ENCODE results near the gene OR2T5. TPM values are rescaled to one million over a fixed set of nuclear protein-coding genes. Genes with fewer than 3 reads are reported as not detected.
"Not testable (repeated sequence)": the region's sequence is repeated elsewhere in the genome, so short reads cannot be mapped to it uniquely, and the experiment has no call there.

The OR2T5 gene
- total RNA-seq, 1 experiment from 2014 or later = not detected

- POLR2A ChIA-PET = no interaction called here
- BruUV-seq (replicated peaks) = no TSS peak
- H3K27me3 Mint-ChIP-seq (ENCODE audit: insufficient read depth, unreplicated experiment) = peaks cover 3% of the 10 kb centered on the region
Measured at GRCh38 chr1:248471154-248471553, 17.2 kb upstream of the OR2T5 start.

GRCh38 chr1:248472111-248472510 lies 16.3 kb upstream of the OR2T5 start:
- H3K27me3 Mint-ChIP-seq (ENCODE audit: insufficient read depth, unreplicated experiment); H3K4me1 Mint-ChIP-seq (ENCODE audit: low read depth, unreplicated experiment); H3K36me3 Mint-ChIP-seq (ENCODE audit: insufficient read depth, unreplicated experiment); H3K4me1 ChIP-seq; DNase-seq; H3K27ac Mint-ChIP-seq (ENCODE audit: unreplicated experiment); H3K4me3 Mint-ChIP-seq (ENCODE audit: unreplicated experiment); H3K27me3 ChIP-seq (replicated peaks; ENCODE audit: control insufficient read depth, insufficient read depth, low read length); POLR2A ChIA-PET; H3K9me3 Mint-ChIP-seq (ENCODE audit: unreplicated experiment); intact Hi-C loops (cut with micrococcal nuclease; ENCODE audit: unreplicated experiment); CTCF ChIA-PET; H3K9me3 ChIP-seq; H3K4me3 ChIP-seq (ENCODE audit: low read depth, low read length); H3K36me3 ChIP-seq (ENCODE audit: control insufficient read depth, insufficient read depth, low read length); BruUV-seq (replicated peaks): not testable (repeated sequence)

More at GRCh38 chr1:248471154-248471553, 17.2 kb upstream of the OR2T5 start:
- CTCF ChIA-PET = no interaction called here
- no peaks in the 10 kb centered on the region for H3K9me3 ChIP-seq
- no peak for TF ChIP-seq CTCF (IDR thresholded peaks at IDR 0.05; ENCODE audit: insufficient read depth in 1 of 2, low read depth in 1 of 2, low read length in 1 of 2, severe bottlenecking in 1 of 2, unreplicated experiment in 1 of 2)
- intact Hi-C loops (cut with micrococcal nuclease; ENCODE audit: unreplicated experiment) = no loop called here
- H3K9me3 Mint-ChIP-seq (ENCODE audit: unreplicated experiment) = no peaks in the 10 kb centered on the region
- no peaks in the 10 kb centered on the region for H3K36me3 Mint-ChIP-seq (ENCODE audit: insufficient read depth, unreplicated experiment)
- H3K27me3 ChIP-seq (replicated peaks; ENCODE audit: control insufficient read depth, insufficient read depth, low read length) = no peaks in the 10 kb centered on the region
- DNase-seq = no peak
- H3K4me3 ChIP-seq (ENCODE audit: low read depth, low read length) = no peak overlapping the region
- no peaks in the 10 kb centered on the region for H3K4me1 ChIP-seq
- no peak overlapping the region for H3K27ac Mint-ChIP-seq (ENCODE audit: unreplicated experiment)
- H3K4me1 Mint-ChIP-seq (ENCODE audit: low read depth, unreplicated experiment) = no peaks in the 10 kb centered on the region
- no peaks in the 10 kb centered on the region for H3K36me3 ChIP-seq (ENCODE audit: control insufficient read depth, insufficient read depth, low read length)
- H3K4me3 Mint-ChIP-seq (ENCODE audit: unreplicated experiment) = no peak overlapping the region

- H3K36me3 ChIP-seq (ENCODE audit: control insufficient read depth, insufficient read depth, low read length); H3K27ac Mint-ChIP-seq (ENCODE audit: unreplicated experiment); H3K27me3 Mint-ChIP-seq (ENCODE audit: insufficient read depth, unreplicated experiment); H3K36me3 Mint-ChIP-seq (ENCODE audit: insufficient read depth, unreplicated experiment); H3K27me3 ChIP-seq (replicated peaks; ENCODE audit: control insufficient read depth, insufficient read depth, low read length); H3K4me1 ChIP-seq; H3K4me3 Mint-ChIP-seq (ENCODE audit: unreplicated experiment); DNase-seq; BruUV-seq (replicated peaks); POLR2A ChIA-PET; H3K9me3 Mint-ChIP-seq (ENCODE audit: unreplicated experiment); H3K4me3 ChIP-seq (ENCODE audit: low read depth, low read length); H3K9me3 ChIP-seq; intact Hi-C loops (cut with micrococcal nuclease; ENCODE audit: unreplicated experiment); CTCF ChIA-PET; H3K4me1 Mint-ChIP-seq (ENCODE audit: low read depth, unreplicated experiment): not testable (repeated sequence)
Measured at GRCh38 chr1:248473051-248473450, 15.3 kb upstream of the OR2T5 start, which contains the start of gene OR2T3. TSS of gene OR2T3 (plus strand) at chr1:248473351. CDS start at chr1:248473351, 0 bp downstream.

- CTCF ChIA-PET, POLR2A ChIA-PET, DNase-seq: not testable (repeated sequence)
Measured at GRCh38 chr1:248475660-248476059, 12.7 kb upstream of the OR2T5 start.

GRCh38 chr1:248481686-248482579 lies 6.5 kb upstream of the OR2T5 start:
- BruUV-seq (replicated peaks); POLR2A ChIA-PET; H3K27me3 Mint-ChIP-seq (ENCODE audit: insufficient read depth, unreplicated experiment); H3K9me3 ChIP-seq; H3K27ac Mint-ChIP-seq (ENCODE audit: unreplicated experiment); H3K4me3 ChIP-seq (ENCODE audit: low read depth, low read length); intact Hi-C loops (cut with micrococcal nuclease; ENCODE audit: unreplicated experiment); H3K36me3 ChIP-seq (ENCODE audit: control insufficient read depth, insufficient read depth, low read length); H3K36me3 Mint-ChIP-seq (ENCODE audit: insufficient read depth, unreplicated experiment); H3K9me3 Mint-ChIP-seq (ENCODE audit: unreplicated experiment); H3K4me3 Mint-ChIP-seq (ENCODE audit: unreplicated experiment); CTCF ChIA-PET; H3K4me1 ChIP-seq; H3K27me3 ChIP-seq (replicated peaks; ENCODE audit: control insufficient read depth, insufficient read depth, low read length); DNase-seq; H3K4me1 Mint-ChIP-seq (ENCODE audit: low read depth, unreplicated experiment): not testable (repeated sequence)

More at GRCh38 chr1:248475660-248476059, 12.7 kb upstream of the OR2T5 start:
- H3K36me3 ChIP-seq (ENCODE audit: control insufficient read depth, insufficient read depth, low read length); H3K4me1 Mint-ChIP-seq (ENCODE audit: low read depth, unreplicated experiment); H3K9me3 ChIP-seq; H3K27ac Mint-ChIP-seq (ENCODE audit: unreplicated experiment); intact Hi-C loops (cut with micrococcal nuclease; ENCODE audit: unreplicated experiment); H3K9me3 Mint-ChIP-seq (ENCODE audit: unreplicated experiment); H3K4me1 ChIP-seq; H3K27me3 Mint-ChIP-seq (ENCODE audit: insufficient read depth, unreplicated experiment); H3K4me3 Mint-ChIP-seq (ENCODE audit: unreplicated experiment); H3K27me3 ChIP-seq (replicated peaks; ENCODE audit: control insufficient read depth, insufficient read depth, low read length); H3K4me3 ChIP-seq (ENCODE audit: low read depth, low read length); BruUV-seq (replicated peaks); H3K36me3 Mint-ChIP-seq (ENCODE audit: insufficient read depth, unreplicated experiment): not testable (repeated sequence)

- H3K27me3 ChIP-seq (replicated peaks; ENCODE audit: control insufficient read depth, insufficient read depth, low read length); POLR2A ChIA-PET; H3K4me3 Mint-ChIP-seq (ENCODE audit: unreplicated experiment); H3K4me1 Mint-ChIP-seq (ENCODE audit: low read depth, unreplicated experiment); H3K4me1 ChIP-seq; intact Hi-C loops (cut with micrococcal nuclease; ENCODE audit: unreplicated experiment); BruUV-seq (replicated peaks); H3K36me3 ChIP-seq (ENCODE audit: control insufficient read depth, insufficient read depth, low read length); H3K27ac Mint-ChIP-seq (ENCODE audit: unreplicated experiment); H3K9me3 Mint-ChIP-seq (ENCODE audit: unreplicated experiment); H3K36me3 Mint-ChIP-seq (ENCODE audit: insufficient read depth, unreplicated experiment); H3K4me3 ChIP-seq (ENCODE audit: low read depth, low read length); H3K9me3 ChIP-seq; CTCF ChIA-PET; H3K27me3 Mint-ChIP-seq (ENCODE audit: insufficient read depth, unreplicated experiment); DNase-seq: not testable (repeated sequence)
Measured at GRCh38 chr1:248496661-248497060, 8.3 kb downstream of the OR2T5 start.

All from Caco-2 (cell line).